Inflammatory macrophage treated with lipopolysaccharide for 4 hours (primary cell): ENCODE data around the gene RBM8A.

ENCODE experiments used
- DNase-seq: peaks from one replicate; pipeline ENCODE4 v3.0.0-alpha.2; 2020

Gene RBM8A

GRCh38 chr1:145927063-145927886 is at the start of gene RBM8A:
TSS of gene RBM8A (minus strand) at chr1:145927484. CDS start at chr1:145927426, 58 bp downstream.
- peak; percentile 99 for DNase-seq

DNA sequence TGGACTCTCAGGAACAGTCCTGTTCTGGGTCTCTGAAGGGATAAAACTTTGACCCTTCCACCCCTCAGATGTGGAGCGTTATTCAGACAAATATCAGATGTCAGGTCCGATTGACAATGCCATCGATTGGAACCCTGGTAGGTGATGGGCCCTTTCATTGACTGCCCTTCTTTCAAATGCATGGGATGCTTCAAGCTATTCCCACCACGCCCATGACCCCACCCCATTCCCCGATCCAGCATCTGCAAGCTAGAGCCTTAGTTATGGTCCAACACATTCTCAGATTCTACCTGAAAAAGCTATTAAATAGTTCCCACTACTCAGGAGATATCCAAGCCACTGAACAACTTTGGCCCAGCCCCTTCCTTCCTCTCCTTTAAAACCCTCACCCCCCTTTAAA is 49.7 kb upstream of the RBM8A start:
- DNase-seq: no peak

GRCh38 chr1:145975216-145975615 is 47.9 kb upstream of the RBM8A start:
- DNase-seq: no peak

DNA sequence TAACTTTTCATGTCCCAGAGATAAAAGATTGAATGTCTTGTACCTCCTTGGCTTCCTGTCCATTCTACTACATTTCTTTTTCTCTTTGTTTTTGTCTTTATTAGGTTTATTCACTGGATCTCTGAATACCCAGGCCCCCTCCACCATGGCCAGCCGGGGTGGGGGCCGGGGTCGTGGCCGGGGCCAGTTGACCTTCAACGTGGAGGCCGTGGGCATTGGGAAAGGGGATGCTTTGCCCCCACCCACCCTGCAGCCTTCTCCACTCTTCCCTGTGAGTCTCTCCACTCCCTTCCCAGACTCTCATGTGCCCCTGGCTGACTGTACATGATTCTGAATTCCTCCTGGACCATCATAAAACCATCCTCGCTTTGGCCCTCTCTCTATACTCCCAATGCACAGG is 47.4 kb upstream of the RBM8A start:
- no peak for DNase-seq

- no peak for DNase-seq
Observed at GRCh38 chr1:145972580-145972979, 45.3 kb upstream of the RBM8A start.

GRCh38 chr1:145967288-145967687 is 40.0 kb upstream of the RBM8A start:
- no peak for DNase-seq

GRCh38 chr1:145965119-145965744 is 37.9 kb upstream of the RBM8A start:
- no peak for DNase-seq

GRCh38 chr1:145964328-145965118 is 37.2 kb upstream of the RBM8A start, which contains the start of the genes ANKRD34A and POLR3GL:
TSS of gene ANKRD34A (minus strand) at chr1:145964575. CDS start at chr1:145961759, 2,816 bp downstream.
TSS of gene POLR3GL (plus strand) at chr1:145964690. CDS start at chr1:145974866, 10,176 bp downstream.
- DNase-seq: peak; percentile 96

DNA sequence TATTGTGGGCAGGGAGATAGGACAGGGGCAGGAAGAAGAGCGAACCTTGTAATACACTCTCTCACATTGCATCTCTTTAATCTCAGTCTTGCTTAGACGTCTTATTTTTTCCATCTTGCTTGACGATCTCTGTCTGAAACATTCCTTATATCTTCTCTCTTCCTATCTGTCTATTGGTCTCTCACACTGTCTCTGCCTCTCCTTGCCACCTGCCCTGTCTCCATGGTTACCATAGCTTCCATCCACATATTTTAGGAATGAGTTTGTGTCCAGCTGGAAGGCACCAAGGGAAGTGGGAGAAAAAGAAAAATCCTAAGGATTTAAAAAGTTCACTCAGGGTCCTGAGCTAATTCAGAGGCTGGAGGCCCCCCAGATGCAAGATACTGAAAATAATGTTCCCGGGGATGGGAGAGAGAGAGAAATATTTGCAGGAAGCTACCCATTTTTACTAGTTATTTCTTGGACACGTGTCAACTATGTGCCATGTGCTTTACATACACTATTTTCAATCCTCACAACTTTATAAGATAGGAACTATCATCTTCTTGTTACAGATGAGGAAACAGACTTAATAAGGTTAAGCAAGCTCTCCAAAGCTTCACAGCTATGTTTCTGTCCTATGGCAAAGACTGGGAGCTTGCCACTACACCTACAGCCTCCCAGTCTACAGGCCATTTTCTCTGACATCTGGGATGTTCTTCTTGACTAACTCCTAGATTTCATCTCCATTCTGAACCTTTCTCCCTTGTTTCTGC is 36.2 kb upstream of the RBM8A start:
- DNase-seq: no peak

- DNase-seq: no peak
Observed at GRCh38 chr1:145962157-145963102, 35.1 kb upstream of the RBM8A start.

DNA sequence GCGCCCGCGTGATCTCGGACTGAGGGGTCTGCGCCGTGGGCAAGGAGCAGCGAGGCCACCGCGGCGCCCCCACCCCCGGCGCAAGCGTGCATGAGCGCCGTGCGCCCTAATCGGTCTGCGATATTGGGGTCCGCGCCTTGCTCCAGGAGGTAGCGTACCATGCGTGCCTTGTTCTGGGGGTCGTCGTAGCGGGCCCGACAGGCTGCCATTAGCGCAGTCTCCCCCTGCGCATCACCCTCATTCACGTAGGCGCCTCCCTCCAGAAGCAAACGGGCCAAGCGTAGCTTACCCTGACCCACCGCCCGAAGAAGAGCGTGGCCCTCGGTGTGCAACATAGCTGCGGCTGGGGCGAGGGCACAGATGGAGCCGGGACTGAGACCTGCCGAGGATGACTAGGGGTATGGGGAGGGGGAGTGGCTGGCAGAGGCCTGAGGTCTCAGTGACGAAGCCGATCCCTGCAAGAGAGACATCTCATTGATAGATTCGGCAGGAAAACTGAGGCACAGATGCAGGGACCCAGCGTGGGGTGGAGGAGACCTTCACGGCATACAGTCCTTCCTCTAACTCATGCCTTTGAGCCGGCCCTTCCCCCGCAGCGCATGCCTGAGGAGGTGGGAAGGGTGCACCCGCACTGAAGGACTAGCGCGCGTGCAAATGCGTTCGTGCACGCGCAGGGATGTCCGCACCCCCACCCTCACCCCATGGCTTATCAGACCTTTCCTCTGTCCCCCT is 34.3 kb upstream of the RBM8A start:
- no peak for DNase-seq

DNA sequence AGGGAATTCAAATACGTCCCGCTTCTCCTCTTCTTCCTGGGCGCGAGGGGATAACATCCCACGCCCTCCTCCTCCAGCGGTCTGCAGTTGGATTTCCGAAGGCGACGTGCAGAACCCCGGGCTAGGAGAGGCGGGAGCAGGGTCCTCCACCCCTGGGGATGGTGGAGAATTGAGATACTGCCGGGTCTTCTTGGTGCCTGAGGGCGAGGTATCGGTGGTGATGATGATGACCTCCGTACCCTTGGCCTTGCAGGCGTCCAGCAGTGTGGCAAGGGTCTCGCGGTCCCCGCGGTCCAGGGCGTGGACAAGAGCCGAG is 33.8 kb upstream of the RBM8A start:
- no peak for DNase-seq

DNA sequence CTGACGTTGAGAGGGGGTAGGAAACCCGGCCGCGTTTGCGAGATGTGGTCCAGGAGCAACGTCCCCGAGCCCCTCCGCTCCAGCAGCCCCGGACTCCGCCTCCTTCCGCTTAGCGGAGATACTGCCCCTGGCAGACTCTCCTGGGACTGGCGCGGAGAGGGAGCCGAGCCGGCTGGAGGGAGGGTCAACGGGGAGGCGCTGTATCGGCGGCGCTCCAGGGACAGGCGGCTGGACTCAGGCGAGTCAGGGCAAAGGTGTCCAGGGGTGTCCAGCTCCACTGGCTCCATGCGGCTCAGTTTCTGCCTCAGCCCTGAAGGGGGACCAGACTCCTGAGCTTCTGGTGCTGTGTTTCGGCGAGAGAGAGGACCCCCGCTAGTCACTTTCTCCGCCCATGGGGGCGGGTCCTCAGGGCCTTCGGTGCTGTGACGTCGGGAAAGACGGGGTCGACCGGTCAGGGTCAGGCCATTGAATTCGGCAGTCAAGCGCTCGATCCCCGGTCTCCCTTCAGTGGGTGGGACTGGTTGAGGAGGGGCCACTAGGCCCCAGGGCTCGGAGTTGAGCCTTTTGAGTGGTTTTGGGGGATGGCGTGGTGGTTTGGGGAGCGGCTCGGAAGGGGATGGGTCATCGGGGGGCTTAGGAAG is 33.3 kb upstream of the RBM8A start:
- DNase-seq: peak; percentile 52

DNA sequence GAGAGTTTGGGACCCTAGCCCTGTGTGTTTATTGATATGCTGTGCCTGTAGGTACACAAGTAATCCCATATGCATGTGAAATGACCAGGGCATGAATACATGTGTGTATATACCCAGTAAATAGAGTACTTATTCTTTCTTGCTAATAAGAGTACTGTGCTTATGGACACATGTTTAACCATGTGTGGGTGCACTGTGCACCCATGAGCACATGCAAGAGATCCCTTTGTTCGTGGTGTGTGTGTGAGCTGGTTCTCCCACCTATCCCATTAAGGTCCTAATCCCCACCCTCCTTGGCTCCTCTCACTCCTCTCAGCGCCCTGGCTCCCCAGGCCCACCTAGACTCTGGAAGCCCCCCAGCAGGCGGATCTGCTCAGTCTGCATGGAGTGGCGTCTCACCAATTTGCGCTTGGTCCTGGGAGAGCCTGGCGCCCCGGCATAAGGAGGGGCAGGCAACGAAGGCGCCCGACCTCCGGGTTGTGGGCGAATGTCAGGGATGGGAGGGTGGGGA is 32.7 kb upstream of the RBM8A start:
- DNase-seq: no peak

- no peak for DNase-seq
Observed at GRCh38 chr1:145959333-145959732, 32.0 kb upstream of the RBM8A start.

GRCh38 chr1:145958734-145959133 is 31.4 kb upstream of the RBM8A start:
- no peak for DNase-seq

DNA sequence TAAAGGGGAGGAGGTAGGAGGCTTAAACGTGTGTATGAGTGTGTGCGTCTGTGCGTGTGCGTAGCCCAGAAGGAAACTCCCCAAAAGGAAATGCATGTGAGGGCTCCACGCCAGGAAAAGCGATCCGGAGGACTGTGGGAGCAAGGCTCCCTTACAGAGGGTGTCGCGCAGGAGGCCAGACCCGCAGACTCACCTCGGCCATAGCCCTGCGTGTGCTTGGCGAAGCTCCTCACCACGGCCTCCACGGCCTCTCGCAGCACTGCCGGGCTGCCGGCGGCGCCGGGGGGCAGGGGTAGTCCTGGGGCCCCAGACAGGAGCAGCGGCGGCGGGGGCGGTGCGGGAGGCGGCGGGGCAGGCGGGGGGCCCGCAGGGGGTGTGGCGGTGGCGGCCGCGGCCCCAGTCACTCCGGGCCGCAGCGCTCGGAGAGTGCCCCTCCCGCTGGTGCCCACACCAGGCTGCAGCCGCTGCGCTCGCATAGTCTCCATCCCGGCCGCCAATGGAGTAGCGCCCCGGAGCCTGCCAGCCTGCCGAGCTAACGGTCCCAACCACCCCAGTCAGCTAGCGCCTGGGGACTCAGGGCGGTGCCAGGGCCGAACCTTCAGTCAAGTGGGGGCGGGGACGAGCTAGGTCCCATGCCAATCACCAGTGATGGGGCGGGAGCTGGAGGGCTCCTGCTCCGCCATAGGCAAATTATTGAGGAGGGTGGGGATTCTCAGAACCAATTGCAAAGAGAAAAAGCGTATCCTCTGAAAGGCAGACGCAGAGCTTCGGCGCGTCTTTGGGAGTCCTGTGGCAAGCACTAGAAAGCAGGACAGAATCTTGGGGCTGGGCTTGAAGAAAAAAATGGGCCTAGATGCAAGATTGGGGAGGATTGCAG is 30.4 kb upstream of the RBM8A start, which contains the start of gene LIX1L:
Gene LIX1L, minus strand, starts transcription at position 575 of the 877 bp plus-strand sequence. Its CDS starts 90 bp downstream, at position 485.
- peak; percentile 97 for DNase-seq

DNA sequence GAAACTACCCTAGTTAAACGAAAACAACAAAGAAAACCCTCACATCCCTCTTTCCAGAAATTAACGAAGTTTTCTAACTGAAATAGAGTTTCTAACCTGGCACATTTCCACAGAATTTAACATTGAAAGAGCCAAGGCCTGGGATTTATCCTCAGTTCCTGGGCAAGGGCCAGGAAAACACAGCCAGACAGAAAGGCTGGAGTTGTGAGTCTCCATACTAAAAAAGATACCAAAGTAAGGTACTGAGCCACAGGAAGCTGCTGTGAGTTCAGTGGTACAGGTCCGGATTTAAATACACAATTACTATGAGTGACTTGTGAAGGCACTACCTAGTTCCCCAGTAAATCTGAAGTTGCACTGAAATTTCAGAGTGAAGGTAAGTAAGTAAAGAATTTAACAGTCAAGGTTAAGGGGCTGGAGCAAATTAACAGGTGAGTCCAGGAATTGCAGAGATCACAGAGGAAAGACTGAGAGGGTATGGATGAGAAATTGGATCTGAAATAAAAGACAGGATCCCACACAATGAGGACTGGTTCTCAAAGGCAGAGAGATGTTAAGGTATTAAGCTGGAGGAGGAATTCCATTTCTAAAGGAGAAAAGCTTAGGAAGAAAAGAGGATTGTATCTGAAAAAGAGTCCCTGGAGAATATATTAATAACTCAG is 29.6 kb upstream of the RBM8A start:
- no peak for DNase-seq
